HG03565 (cell line): Measurements from ENCODE around the gene CCDC57.
"Not testable (repeated sequence)": the region's sequence is repeated elsewhere in the genome, so short reads cannot be mapped to it uniquely, and the experiment has no call there.

Source experiments
- ATAC-seq: cut with Tn5 transposase; IDR thresholded peaks from one replicate; pipeline ENCODE4 v1.9.1; 2021; ENCODE audit warnings: mild to moderate bottlenecking, moderate library complexity; ENCODE audit not compliant: unreplicated experiment

Gene CCDC57

GRCh38 chr17:82157046-82158035, 55.3 kb downstream of the CCDC57 start:
- ATAC-seq = no peak

- no peak for ATAC-seq
Measured at GRCh38 chr17:82156284-82156925, 56.2 kb downstream of the CCDC57 start.

- ATAC-seq = no peak
Measured at GRCh38 chr17:82155606-82156005, 57.0 kb downstream of the CCDC57 start.

DNA sequence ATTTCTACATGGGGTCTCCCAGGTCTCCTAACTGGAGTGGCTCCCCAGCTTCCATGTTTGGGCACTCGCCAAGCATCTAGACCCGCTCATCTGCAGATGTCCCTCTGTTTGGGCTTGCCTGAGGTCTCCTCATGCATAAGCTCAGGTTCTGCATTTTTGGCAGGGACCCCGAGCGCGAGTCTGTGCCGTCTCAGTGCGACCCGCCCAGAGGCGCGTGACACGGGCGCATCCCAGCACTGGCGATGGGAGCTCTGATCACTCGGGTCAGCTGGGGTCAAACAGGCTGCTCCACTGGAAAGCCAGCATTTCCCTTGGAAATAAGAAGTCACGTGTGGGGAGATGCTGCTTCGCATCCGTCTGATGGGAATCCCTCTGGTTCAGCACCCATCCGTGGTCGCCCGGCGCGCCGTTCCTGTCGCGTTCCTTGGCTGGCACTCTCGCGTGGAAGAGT, 57.7 kb downstream of the CCDC57 start:
- no peak for ATAC-seq

GRCh38 chr17:82153745-82154375, 58.8 kb downstream of the CCDC57 start:
- ATAC-seq = no peak

GRCh38 chr17:82153295-82153691, 59.3 kb downstream of the CCDC57 start:
- no peak for ATAC-seq

- ATAC-seq = no peak
Measured at GRCh38 chr17:82152556-82153294, 59.9 kb downstream of the CCDC57 start.

- ATAC-seq = no peak
Measured at GRCh38 chr17:82152114-82152513, 60.5 kb downstream of the CCDC57 start.

- no peak for ATAC-seq
Measured at GRCh38 chr17:82151106-82151957, 61.3 kb downstream of the CCDC57 start.

DNA sequence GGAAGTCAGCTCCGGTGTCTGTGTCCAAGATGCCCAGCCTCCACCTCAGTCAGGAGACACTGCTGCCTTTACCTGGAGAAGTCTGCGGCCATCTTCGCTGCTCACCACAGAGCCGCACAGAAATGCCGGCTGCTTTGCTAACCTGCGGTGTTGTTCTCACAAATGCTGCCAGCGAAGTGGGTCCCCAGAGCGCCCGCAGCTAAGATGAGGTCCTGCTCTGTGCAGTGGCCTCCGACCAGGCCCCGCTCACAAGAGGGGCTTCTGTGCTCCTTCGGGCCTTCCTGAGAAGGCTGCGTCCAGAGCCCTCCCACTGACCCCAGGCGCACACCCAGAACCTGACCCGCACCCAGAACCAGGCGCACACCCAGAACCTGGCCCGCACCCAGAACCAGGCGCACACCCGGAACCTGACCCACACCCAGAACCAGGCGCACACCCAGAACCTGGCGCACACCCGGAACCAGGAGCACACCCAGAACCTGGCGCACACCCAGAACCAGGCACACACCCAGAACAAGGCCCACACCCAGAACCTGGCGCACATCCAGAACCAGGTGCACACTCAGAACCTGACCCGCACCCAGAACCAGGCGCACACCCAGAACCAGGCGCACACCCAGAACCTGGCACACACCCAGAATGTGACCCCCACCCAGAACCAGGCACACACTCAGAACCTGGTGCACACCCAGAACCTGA, 63.1 kb downstream of the CCDC57 start:
- no peak for ATAC-seq

DNA sequence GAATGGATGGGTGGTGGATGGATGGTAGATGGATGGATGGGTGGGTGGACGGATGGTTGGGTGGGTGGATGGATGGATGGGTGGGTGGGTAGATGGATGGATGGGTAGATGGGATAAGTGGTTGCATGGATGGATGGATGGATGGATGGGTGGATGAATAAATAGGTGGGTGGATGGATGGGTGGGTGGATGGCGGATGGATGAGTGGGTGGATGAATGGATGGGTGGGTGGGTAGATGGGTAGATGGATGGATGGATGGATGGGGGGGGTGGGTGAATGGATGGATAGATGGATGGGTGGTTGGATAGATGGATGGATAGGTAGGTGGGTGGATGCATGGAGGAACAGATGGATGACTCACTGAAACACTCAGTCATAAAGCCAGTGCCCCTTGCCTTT, 63.6 kb downstream of the CCDC57 start:
- ATAC-seq = no peak

DNA sequence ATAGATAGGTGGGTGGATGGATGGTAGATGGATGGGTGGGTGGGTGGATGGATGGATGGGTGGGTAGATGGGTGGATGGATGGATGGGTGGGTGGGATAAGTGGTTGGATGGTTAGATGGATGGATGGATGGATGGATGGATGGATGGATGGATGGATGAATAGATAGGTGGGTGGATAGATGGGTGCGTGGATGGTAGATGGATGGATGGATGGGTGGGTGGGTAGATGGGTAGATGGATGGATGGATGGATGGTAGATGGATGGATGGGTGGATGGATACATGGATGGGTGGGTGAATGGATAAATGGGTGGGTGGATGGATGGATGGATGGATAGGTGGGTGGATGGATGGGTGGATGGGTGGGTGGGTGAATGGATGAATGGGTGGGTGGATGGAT, 64.6 kb downstream of the CCDC57 start:
- ATAC-seq = no peak

DNA sequence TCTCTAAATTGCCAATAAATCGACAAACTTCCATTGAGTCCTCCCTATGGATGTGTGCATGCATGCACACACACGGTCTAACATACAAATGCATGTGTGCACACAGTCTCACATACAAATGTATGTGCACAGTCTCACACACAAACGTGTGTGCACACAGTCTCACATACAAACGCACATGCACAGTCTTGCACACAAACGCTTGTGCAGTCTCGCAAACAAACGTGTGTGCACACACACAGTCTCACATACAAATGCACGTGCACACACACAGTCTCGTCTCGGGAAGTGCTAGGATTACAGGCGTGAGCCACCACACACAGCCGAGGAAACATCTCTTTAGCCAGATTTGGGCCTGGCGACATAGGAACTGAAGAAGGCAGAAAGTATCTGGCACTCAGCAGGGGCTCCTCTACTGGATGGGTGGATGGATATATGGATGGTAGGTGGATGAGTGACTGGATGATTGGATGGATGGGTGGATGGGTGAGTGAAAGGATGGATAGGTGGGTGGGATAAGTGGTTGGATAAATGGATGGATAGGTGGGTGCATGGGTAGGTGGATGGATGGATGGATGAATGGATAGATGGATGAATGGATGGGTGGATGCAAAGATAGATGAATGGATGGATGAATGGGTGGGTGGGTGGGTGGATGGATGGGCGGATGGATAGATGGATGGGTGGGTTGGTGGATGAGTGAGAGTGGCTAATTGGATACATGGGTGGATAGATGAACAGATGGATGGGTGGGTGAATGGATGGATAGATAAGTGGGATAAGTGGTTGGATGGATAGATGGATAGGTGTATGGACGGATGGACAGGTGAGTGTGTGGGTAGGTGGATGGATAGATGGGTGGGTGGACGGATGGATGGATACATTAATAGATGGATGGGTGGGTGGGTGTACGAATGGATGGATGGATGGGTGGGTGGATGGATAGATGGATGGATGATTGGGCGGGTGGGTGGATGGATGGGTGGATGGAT, 65.7 kb downstream of the CCDC57 start:
- no peak for ATAC-seq

- ATAC-seq = no peak
Measured at GRCh38 chr17:82145550-82146155, 67.0 kb downstream of the CCDC57 start.

GRCh38 chr17:82143333-82143732, 69.3 kb downstream of the CCDC57 start:
- no peak for ATAC-seq

GRCh38 chr17:82139961-82140360, 72.7 kb downstream of the CCDC57 start:
- ATAC-seq = not testable (repeated sequence)

- ATAC-seq = no peak
Measured at GRCh38 chr17:82138511-82138992, 74.1 kb downstream of the CCDC57 start.

- no peak for ATAC-seq
Measured at GRCh38 chr17:82134101-82134500, 78.5 kb downstream of the CCDC57 start.
